GM19463 (cell line): Measurements from ENCODE around the gene POLR2E.

ENCODE experiments used
- ATAC-seq: cut with Tn5 transposase; IDR thresholded peaks from one replicate; pipeline ENCODE4 v1.9.1; 2021; ENCODE audit warnings: mild to moderate bottlenecking, moderate library complexity; ENCODE audit not compliant: unreplicated experiment

The POLR2E gene

DNA sequence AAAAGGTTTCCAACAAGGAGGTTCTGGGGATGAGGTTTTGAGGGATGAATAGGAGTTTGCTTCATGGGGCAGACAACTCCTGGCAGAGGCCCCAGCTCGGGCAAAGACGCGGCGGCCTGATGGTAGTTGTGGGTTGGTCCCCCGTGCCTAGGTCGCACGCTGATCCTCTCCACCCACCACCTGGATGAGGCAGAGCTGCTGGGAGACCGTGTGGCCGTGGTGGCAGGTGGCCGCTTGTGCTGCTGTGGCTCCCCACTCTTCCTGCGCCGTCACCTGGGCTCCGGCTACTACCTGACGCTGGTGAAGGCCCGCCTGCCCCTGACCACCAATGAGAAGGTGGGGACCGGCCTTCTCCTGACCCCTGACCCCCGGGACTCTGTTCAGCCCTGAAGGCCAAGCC is 43.4 kb downstream of the POLR2E start:
- no peak for ATAC-seq

DNA sequence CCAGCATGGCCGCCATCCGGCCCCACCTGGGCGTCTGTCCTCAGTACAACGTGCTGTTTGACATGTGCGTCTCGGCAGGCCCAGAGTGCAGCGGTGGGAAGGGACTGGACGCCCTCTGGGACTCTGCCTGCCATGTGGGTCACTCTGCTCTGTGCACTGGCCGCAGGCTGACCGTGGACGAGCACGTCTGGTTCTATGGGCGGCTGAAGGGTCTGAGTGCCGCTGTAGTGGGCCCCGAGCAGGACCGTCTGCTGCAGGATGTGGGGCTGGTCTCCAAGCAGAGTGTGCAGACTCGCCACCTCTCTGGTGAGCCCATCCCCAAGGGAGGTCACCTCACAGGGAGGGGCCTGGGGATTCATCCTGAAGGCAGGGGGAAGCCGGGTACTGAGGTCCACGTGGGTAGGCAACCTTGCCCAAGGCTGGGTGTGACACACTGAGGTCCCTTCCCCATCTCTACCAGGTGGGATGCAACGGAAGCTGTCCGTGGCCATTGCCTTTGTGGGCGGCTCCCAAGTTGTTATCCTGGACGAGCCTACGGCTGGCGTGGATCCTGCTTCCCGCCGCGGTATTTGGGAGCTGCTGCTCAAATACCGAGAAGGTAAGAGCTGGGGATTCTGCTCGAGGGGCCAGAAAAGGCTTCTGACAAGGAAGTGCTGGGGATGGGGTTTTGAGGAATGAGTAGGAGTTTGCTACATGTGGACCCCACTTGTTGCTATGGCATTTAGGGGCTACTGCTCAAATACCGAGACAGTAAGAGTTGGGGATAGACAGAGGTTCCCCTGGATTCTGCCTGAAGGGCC is 44.0 kb downstream of the POLR2E start:
- ATAC-seq = no peak

DNA sequence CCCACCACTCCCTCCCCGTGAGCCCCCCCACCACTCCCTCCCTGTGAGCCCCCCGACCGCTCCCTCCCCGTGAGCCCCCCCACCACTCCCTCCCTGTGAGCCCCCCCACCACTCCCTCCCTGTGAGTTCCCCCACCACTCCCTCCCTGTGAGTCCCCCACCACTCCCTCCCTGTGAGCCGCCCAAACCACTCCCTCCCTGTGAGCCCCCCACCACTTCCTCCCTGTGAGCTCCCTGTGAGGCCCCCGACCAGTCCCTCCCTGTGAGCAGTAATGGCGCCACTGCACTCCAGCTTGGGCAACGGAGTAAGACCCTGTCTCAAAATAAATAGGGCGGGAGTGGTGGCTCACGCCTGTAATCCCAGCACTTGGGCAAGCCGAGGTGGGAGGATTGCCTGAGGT is 45.4 kb downstream of the POLR2E start:
- ATAC-seq = no peak

DNA sequence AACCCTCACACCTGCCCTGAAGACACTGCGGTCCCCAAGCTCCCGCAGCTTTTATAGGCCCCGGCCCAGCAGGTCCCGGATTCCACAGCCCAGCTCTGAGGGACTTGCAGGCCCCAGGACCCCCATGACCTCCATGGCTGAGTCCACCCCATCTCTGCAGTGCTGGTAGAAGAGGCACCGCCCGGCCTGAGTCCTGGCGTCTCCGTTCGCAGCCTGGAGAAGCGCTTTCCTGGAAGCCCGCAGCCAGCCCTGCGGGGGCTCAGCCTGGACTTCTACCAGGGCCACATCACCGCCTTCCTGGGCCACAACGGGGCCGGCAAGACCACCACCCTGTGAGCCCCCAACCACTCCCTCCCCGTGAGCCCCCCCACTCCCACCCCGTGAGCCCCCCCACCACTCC is 46.1 kb downstream of the POLR2E start:
- no peak for ATAC-seq

DNA sequence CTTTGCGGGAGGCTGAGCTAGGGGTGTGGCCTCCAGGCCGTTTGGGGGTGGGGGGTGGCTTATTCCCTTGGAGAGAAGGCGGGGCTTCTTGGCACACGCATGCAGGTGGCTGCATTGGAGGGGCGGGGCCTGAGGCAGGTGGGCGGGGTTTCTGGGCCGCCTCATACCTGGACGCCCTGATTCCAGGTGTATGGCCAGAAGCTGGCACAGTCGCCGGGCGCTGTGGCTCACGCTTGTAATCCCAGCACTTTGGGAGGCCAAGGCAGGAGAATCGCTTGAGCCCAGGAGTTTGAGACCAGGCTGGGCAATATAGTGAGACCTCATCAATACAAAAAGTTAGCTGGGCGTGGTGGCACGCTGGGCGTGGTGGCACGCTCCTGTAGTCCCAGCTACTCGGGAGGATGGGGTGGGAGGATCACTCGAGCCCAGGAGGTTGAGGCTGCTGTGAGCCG is 47.5 kb downstream of the POLR2E start:
- no peak for ATAC-seq

DNA sequence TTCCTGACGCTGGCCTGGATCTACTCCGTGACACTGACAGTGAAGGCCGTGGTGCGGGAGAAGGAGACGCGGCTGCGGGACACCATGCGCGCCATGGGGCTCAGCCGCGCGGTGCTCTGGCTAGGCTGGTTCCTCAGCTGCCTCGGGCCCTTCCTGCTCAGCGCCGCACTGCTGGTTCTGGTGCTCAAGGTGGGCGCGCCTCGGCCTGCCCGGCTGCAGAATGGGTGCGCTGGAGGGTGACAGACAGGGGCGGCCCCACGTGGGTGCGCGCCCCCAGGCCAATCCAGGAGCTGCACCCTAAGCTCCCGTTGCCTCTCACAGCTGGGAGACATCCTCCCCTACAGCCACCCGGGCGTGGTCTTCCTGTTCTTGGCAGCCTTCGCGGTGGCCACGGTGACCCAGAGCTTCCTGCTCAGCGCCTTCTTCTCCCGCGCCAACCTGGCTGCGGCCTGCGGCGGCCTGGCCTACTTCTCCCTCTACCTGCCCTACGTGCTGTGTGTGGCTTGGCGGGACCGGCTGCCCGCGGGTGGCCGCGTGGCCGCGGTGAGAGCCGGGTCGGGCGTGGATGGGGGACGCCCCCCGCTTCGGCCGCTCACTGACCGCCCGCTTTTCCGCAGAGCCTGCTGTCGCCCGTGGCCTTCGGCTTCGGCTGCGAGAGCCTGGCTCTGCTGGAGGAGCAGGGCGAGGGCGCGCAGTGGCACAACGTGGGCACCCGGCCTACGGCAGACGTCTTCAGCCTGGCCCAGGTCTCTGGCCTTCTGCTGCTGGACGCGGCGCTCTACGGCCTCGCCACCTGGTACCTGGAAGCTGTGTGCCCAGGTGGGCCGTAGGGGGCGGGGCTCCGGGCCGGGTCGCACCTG is 48.1 kb downstream of the POLR2E start:
- no peak for ATAC-seq

DNA sequence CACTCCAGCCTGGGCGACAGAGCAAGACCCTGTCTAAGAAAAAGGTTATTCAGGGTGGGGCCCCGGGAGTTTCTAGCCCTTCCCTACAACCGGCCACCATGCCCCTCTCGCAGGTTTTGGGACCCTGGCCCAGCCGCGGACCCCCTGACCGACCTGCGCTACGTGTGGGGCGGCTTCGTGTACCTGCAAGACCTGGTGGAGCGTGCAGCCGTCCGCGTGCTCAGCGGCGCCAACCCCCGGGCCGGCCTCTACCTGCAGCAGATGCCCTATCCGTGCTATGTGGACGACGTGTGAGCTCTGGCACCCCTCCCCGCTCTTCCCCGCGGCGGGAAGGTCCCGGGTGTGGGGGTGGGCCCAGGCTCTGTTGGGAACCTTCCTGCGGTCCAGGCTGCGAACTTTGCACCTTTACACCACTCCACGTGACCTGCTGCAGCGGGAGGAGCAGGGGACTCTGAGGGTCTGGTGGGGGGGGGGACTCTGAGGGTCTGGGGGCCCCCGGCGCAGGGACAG is 49.0 kb downstream of the POLR2E start:
- no peak for ATAC-seq

DNA sequence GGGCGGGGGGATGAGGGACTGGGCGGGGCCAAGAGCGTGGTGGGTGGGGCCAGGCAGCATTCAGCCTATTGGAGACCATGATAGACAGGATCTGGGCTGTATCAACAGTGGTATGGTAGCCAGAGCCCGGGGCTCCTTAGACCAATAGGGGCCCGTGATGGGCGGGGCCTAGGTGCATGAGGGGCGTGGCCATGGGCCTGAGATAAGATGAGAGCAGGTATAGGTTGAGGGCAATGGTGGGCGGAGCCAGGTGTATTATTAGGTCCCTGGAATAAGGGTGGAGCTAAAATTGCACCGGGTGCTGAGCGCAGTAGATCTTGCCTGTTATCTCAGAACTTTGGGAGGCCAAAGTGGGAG is 50.0 kb downstream of the POLR2E start:
- no peak for ATAC-seq

DNA sequence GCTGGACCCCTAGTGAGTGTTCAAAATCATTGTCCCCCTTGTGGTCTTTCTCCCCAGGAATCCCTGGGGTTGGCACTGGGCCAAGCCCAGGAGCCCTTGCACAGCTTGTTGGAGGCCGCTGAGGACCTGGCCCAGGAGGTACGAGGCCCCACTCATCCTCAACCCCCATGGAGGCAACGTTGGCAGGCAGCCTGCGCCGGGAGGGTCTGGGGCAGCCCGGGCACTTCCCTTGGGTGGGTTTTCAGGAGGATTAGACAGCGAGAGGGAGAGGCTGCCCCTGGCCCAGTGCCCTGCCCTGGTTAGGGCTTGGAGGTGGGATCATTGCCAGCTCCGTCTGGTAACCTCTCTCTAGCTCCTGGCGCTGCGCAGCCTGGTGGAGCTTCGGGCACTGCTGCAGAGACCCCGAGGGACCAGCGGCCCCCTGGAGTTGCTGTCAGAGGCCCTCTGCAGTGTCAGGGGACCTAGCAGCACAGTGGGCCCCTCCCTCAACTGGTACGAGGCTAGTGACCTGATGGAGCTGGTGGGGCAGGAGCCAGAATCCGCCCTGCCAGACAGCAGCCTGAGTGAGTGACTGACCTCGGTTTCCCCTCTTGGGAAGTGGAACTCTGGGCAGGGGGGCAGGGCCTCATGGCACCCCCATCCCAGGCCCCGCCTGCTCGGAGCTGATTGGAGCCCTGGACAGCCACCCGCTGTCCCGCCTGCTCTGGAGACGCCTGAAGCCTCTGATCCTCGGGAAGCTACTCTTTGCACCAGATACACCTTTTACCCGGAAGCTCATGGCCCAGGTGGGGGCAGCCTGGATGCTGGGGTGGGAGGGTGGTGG is 52.3 kb downstream of the POLR2E start:
- ATAC-seq = no peak

DNA sequence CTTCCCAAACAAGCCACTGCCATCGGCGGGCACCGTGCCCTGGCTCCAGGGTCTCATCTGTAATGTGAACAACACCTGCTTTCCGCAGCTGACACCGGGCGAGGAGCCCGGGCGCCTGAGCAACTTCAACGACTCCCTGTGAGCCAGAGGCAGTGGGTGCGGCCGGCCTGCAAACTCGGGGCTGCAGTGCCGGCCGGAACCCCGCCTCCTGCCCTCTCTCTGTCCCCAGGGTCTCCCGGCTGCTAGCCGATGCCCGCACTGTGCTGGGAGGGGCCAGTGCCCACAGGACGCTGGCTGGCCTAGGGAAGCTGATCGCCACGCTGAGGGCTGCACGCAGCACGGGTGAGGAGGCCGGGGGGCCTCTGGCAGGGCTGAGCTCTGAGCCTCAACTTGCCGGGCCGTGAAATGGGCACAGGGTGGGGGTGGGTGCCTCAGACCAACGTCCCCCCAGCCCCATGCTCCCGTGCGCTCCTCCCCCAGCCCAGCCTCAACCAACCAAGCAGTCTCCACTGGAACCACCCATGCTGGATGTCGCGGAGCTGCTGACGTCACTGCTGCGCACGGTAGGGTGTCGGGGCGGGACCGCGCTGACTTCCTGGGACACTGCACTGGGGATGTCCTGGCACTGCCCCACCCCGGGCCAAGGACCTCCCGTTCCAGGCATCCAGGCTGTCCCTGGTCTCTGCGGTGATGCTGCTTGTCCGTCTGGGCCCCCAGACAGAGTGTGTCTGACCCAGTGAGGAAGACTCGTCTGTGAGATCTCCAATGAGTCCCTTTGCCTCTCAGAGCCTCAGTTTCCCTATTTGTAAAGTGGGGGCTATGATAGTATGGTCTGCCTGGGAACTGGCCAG is 53.1 kb downstream of the POLR2E start:
- ATAC-seq = no peak

DNA sequence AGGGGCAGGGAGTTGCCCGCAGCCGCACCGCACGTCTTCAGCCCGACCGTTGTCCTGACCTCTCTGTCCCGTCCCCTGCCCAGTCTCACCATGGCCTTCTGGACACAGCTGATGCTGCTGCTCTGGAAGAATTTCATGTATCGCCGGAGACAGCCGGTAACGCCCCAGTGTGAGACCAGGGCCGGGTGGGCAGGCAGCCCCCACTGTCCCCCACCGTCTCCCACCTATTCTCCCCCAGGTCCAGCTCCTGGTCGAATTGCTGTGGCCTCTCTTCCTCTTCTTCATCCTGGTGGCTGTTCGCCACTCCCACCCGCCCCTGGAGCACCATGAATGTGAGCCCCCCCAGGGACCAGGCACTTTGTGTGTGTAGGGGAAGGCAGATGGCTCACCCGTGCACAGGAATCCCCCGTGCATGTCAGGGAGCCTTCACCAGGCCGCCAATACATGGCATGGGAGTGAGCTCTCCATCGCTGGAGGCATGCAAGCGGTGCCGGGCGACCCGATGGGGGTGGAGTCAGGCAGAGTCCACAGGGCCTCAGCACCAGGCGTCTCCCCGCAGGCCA is 53.8 kb downstream of the POLR2E start:
- ATAC-seq = no peak

DNA sequence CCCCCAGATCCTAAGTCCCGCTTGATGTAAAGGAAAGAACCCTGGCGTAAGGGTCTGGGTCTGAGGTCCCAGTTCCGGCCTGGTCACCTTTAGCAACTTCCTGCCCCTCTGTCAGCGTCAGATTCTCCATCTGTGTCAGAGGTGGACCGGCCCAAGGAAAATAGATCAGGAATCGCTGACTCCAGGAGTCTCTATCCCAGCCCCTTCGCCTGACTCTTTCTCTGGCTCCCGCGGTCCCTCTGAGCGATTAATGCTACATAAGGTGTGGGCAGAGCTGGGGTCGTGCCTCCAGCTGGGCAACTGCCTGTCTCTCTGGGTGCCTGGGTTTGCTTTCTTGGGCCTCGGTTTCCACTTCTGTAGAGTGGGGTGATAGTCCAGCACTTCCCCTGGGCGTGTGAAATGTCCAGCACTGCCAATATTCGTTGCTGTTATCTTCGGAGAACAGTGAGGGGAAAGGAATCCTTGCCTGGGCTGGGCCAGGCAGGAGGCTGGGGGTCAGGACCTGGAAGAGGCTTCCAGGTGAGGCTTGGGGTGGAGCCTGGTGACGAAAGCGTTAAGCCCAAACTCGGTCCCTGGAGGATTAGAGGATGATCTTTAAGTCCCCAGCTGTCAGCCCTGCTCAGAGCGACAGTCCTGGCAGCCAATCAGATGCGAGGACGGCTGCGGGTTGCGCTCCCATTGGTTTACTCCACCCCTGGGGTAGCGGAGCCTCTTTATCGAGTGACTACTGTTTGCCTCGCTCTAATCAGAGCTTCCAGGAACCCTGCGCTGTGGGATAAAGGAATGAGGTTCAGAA is 54.5 kb downstream of the POLR2E start:
- peak; percentile 38 for ATAC-seq

DNA sequence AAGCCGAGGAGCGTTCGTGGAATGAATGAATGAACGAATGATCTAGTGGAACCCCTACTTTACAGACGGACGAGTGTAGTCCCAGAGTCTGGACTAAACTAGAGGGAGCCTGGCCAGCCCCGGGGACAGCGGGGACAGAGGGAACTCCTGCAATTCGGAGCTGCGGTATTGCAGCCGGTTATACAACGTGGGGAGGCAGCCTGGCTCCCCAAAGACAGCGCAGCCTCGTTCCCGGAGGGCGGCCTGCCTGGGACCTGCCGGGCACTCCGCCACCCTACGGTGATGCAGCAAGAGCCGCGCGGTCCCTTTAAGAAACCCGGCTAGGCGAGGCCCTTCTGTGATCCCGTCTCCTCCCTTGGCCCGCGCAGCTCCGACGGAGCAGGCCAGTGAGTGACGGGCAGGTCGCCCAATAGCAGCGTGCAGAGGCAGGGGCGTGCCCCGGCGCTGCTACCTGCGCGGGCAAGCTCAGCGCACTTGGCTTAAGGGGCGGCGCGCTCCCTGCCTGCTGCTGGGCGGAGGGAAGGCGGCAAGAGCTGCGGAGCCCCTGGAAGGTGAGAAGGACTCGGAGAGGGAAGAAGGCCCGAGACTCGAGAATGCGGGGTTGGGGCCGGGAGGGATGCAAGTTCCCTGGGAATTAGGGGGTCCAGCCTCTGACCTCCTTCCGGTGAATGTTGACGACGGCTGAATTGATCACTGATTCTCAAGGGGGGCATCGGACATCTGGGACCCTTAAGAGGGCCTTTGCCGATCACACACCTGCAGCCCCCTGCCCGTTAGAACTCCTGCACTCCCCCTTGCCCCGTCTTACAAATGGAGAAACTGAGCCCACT is 55.3 kb downstream of the POLR2E start, which contains the start of gene ABCA7:
Gene ABCA7, plus strand, starts transcription at position 462 of the 830 bp plus-strand sequence. CDS start 1,255 bp downstream, outside the sequence.
- peak; percentile 77 for ATAC-seq

DNA sequence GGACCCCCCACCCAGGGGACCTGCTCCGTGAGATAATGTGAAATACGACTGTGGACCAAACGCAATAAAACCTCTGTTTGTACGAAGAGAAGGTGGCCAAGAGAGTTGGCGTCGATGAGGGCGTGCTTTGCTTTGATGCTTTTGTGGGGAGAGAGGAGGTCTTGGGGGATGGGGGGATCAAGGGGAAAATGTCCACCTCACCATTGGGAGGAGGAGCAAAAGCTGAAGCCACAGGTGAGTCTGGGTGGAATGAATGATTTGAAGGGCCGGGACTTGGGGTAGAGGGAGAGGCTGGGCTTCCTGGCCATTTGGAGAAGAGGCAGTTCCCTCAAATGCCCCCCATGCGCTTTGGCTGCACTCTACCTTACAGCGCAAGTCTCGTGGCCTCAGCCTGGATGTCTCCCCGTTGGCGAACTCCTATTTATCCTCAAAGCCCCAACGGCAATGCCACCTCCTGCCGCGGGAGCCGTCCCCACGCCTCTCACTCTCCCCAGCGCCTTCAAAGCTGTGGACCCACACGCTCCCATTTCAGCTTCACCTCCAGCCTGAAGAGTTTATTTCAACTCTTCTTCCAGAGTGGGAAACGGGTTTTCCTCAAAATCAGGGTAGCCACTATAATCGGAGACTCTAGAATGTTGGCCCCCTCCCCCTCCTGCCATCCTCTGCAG is 56.1 kb downstream of the POLR2E start:
- no peak for ATAC-seq

DNA sequence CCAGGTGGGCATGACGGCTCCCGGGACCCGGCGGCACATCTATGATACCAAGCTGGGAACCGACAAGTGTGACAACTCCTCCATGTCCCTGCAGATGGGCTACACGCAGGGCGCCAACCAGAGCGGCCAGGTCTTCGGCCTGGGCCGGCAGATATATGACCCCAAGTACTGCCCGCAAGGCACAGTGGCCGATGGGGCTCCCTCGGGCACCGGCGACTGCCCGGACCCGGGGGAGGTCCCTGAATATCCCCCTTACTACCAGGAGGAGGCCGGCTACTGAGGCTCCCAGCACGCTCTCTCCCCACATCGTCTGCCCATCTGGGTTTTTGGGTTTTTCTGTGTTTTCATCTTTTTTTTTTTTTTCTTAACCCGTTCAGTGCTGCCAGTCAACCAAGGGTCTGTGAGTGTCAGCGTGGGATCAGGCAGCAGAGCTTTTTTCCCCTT is 57.5 kb downstream of the POLR2E start:
- ATAC-seq = no peak
